ENCODE data around the gene DNAAF8. TPM values are rescaled to one million over a fixed set of nuclear protein-coding genes. Genes with fewer than 3 reads are reported as not detected.

DNAAF8 gene
- total RNA-seq, 8 experiments from 2014 or later: 0.96 to 9.4 (median 2.3) TPM

DNA sequence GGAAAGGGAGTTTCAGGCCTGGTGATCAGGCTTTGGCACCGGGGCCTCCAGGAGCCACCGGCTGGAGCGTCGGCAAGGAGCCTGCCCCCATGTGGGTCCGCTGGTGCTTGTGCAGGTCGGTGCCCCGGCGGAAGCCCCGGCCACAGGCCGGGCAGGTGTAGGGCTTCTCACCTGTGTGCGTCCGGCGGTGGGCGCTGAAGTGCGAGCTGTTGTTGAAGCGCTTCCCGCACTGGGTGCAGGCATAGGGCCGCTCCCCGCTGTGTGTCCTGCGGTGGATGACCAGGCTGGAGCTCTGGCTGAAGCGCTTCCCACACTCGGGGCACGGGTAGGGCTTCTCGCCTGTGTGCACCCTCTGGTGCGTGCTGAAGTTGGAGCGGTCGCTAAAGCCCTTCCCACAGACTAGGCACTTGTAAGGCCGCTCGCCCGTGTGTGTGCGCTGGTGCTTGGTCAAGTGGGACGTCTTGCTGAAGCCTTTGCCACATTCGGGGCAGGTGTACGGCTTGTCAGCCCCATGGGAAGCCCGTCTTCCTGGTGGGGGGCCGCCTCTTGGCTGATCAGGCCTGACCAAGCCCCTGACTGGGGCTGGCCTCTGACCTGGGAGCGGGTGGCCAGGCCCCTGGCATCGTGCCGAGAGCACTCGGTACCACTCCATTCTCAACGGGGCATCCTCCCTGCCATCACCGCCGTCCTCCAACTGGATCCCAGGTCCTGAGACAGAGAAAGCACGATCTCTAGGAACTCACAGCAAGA, 18.2 kb downstream of the DNAAF8 start:
- peak in 2 of 8 experiments; percentile 18 for ATAC-seq (replicated peaks in 6 of 8)
- 92 to 100% (median 97%) methylated on average over 1 to 7 of the region's 44 CpGs; no CpG with 5 or more reads in 6 of the 10 experiments for WGBS, 10 experiments

DNA sequence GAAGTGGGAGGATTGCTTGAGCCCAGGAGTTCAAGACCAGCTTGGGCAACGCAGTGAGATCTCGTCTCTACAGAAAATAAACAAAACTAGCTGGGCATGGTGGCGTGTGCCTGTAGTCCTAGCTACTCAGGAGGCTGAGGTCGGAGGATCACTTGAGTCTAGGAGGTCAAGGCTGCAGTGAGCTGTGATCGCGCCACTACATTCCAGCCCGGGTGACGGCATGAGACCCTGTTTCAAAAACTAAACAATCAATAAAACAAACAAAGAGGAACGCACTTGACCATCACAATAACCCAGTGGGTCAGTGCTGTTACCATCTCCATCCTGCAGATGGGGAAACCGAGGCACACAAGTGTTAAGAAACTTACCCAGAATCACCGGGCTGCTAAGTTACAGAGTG, 18.9 kb downstream of the DNAAF8 start:
- H3K27ac ChIP-seq: no peak overlapping the region
- 79 to 100% (median 90%) methylated on average over 1 to 10 of the region's 11 CpGs; no CpG with 5 or more reads in 2 of the 10 experiments for WGBS, 10 experiments
- H3K4me1 ChIP-seq (replicated peaks in 1 of 2): no peaks in the 10 kb centered on the region
- ATAC-seq (replicated peaks in 6 of 8): no peak
- H3K4me3 ChIP-seq: no peak overlapping the region
- in situ Hi-C loops (cut with MboI; ENCODE audit: low pct_unique_long_range_greater_than_20kb in 2 of 9, low sequenced_read_pairs in 9 of 9, unreplicated experiment in 9 of 9): no loop called here

More for the DNA sequence above, 18.2 kb downstream of the DNAAF8 start:
- Histone ChIP-seq H3K27ac (no peak overlapping the region), H3K4me3 (no peak overlapping the region), H3K4me1 (replicated peaks in 1 of 2) (no peaks in the 10 kb centered on the region)
- in situ Hi-C loops (cut with MboI; ENCODE audit: low pct_unique_long_range_greater_than_20kb in 2 of 9, low sequenced_read_pairs in 9 of 9, unreplicated experiment in 9 of 9): no loop called here

DNA sequence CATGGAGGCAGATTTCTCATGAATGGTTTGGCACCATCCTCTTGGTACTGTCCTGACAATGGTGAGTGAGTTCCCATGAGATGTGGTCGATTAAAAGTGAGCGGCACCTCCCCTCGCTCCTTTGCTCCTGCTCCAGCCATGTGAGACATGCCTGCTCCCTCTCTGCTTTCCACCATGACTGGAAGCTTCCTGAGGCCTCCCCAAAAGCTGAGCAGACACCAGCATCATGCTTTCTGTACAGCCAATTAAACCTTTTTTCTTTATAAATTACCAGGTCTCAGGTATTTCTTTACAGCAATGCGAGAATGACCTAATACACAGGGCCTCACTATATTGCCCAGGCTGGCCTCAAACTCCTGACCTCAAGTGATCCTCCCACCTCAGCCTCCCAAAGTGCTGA, 20.5 kb downstream of the DNAAF8 start:
- 100% methylated on average over 1 to 3 of the region's 4 CpGs; no CpG with 5 or more reads in 5 of the 10 experiments for WGBS, 10 experiments
- no peak overlapping the region for H3K27ac ChIP-seq

DNA sequence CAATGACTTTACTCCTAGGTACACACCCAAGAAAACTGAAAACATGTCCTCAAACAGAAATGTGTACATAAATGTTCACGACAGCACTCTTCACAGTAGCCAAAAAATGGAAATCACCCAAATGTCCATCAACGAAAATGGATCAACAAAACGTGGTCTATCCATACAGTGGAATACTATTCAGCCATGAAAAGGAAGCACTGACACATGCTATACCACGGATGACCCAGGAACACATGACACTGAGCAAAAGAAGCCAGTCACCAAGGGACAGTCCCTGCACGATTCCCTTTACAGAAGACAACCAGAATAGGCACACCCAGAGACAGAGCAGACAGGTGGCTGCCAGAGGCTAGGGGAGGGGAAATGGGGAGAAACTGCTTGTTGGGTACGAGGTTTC, 21.4 kb downstream of the DNAAF8 start:
- Histone ChIP-seq H3K4me3 (no peak overlapping the region), H3K4me1 (replicated peaks in 1 of 2) (no peaks in the 10 kb centered on the region), H3K27ac (no peak overlapping the region)
- 83 to 100% (median 93%) methylated on average over 1 to 6 of the region's 6 CpGs; no CpG with 5 or more reads in 1 of the 10 experiments for WGBS, 10 experiments
- in situ Hi-C loops (cut with MboI; ENCODE audit: low pct_unique_long_range_greater_than_20kb in 2 of 9, low sequenced_read_pairs in 9 of 9, unreplicated experiment in 9 of 9): no loop called here
- no peak for ATAC-seq (replicated peaks in 6 of 8)

More for the DNA sequence above, 20.5 kb downstream of the DNAAF8 start:
- Histone ChIP-seq H3K4me1 (replicated peaks in 1 of 2) (no peaks in the 10 kb centered on the region), H3K4me3 (no peak overlapping the region)
- in situ Hi-C loops (cut with MboI; ENCODE audit: low pct_unique_long_range_greater_than_20kb in 2 of 9, low sequenced_read_pairs in 9 of 9, unreplicated experiment in 9 of 9): no loop called here
- ATAC-seq (replicated peaks in 6 of 8): no peak

DNA sequence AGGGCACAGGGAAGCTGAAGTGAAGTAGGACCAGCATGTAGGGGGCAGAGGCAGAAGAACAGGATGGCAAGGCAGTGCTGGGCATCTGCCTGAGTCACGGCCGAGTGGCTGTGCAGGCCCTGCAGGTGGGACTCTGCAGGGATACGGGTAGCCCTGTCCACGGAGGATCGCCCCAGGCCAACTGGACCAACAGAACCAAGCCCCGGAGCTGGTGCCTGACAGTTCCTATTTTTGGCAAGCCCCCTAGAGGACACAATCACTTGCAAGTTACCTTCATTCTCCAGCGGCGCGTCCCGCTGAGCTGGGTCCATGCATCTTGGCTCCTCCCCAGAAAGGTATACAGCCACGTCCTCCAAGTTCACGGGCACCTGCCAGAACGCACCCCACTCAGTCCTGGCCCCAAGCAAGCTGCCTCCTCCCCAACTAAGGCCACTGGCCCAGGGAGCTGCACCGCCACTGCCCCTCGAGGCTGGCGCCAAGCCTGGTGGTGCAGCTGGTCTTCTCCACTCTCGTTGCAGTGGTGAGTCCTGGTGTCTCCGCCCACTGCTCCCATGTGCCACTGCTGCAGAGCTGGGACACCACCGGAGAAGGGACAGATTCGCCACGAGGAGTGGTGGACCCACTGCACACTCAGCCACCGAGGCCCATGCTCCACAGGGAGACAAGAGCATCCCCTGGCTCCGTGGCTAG, 26.0 kb downstream of the DNAAF8 start:
- H3K4me1 ChIP-seq (replicated peaks in 1 of 2): no peaks in the 10 kb centered on the region
- no peak for ATAC-seq (replicated peaks in 6 of 8)
- no peak overlapping the region for H3K27ac ChIP-seq
- in situ Hi-C loops (cut with MboI; ENCODE audit: low pct_unique_long_range_greater_than_20kb in 2 of 9, low sequenced_read_pairs in 9 of 9, unreplicated experiment in 9 of 9): no loop called here
- H3K4me3 ChIP-seq: no peak overlapping the region
- WGBS, 10 experiments: 97 to 100% (median 98%) methylated on average over 1 to 11 of the region's 23 CpGs; no CpG with 5 or more reads in 7 of the 10 experiments

DNA sequence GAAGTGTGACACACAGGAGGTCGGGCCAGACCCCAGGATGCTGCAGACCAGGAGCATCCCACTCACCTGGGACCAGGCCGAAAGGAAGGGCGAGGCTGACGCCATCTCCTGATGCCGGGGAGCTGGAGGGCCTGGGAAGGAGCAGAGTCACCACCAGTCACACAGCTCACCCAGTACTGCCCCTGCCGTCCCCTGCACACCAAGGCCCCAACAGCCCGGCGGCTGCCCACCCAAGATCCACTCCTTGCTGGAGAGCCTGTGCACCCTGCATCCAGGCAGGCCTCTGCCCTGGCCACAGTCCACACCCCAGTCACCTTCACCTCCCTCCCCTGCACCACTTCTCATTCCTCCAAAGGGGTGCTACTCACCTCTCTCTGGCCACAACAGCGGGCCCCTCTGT, 27.9 kb downstream of the DNAAF8 start:
- Histone ChIP-seq H3K27ac (no peak overlapping the region), H3K4me3 (no peak overlapping the region), H3K4me1 (replicated peaks in 1 of 2) (peaks cover 5 to 7% of the 10 kb centered on the region in 2 donors)
- ATAC-seq (replicated peaks in 6 of 8): no peak
- 40 to 100% (median 100%) methylated on average over 1 of the region's 9 CpGs; no CpG with 5 or more reads in 6 of the 10 experiments for WGBS, 10 experiments
- in situ Hi-C loops (cut with MboI; ENCODE audit: low pct_unique_long_range_greater_than_20kb in 2 of 9, low sequenced_read_pairs in 9 of 9, unreplicated experiment in 9 of 9): no loop called here

DNA sequence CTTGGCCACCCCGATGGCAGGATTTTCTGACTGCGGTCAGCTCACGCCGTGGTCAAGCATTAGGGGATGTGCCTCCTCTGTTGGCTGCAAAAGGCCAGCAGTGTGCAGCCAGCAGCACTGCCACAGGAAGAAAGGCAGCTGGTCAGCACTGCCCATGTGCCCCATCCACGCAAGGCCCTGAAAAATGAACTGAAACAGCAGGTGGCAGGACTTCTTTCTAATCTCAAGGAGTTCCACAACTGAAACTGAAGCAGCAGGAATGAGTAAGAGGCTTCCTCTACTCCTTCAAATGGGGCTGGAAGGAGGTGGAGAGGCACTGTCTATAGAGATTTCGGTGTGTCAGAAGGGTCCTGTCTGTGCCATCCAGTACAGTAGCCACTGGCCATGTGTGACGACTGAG, 29.5 kb downstream of the DNAAF8 start:
- peaks cover 7 to 8% of the 10 kb centered on the region in 2 donors for H3K4me1 ChIP-seq (replicated peaks in 1 of 2)
- WGBS, 10 experiments: 83 to 100% (median 90%) methylated on average over 1 to 6 of the region's 7 CpGs; no CpG with 5 or more reads in 3 of the 10 experiments
- in situ Hi-C loops (cut with MboI; ENCODE audit: low pct_unique_long_range_greater_than_20kb in 2 of 9, low sequenced_read_pairs in 9 of 9, unreplicated experiment in 9 of 9): no loop called here
- no peak overlapping the region for H3K27ac ChIP-seq
- no peak overlapping the region for H3K4me3 ChIP-seq
- no peak for ATAC-seq (replicated peaks in 6 of 8)

DNA sequence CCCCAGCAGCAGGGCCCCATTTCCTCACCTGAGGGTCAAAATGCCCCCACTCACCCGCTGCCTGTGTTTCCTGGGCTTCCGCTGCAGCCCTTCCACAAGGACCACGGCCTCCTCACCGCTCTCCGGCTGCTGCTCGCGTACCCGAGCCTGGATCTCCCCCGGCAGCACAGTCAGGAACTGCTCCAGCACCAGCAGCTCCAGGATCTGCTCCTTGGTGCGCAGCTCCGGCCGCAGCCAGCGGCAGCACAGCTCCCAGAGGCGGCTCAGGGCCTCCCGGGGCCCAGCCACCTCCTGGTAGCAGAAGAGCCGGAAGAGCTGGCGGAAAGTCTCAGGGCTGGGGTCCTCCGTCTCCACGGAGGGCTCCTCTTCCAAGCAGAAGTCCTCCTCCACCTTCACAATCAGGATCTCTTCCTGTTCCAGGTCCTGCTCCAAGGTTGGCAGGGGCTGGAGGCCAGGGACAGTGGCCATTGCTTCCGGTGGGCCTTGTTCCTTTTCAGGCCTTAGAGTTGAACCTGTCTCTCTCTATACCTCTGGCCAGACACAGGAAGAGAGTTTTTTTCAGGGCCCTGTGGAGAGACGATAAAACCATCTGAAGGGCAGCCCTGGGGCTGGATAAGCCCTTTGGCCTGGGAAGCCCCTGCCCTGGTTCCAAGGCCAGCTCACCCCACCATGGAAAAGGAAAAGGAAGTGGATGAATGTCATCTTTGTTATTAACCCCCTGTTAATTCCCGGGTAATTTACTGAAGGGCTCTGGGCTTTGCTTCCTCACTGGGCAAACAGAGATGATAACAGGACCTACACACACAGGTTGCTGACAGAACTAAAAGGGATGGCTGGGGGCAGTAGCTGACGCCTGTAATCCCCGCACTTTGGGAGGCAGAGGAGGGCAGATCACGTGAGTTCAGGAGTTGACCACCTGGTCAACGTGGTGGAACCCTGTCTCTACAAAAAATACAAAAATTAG, 31.5 kb downstream of the DNAAF8 start:
- 0 to 93% (median 50%) methylated on average over 1 to 17 of the region's 26 CpGs; no CpG with 5 or more reads in 1 of the 10 experiments for WGBS, 10 experiments
- H3K27ac ChIP-seq: peak overlapping the region in 1 of 2 donors; percentile 52

DNA sequence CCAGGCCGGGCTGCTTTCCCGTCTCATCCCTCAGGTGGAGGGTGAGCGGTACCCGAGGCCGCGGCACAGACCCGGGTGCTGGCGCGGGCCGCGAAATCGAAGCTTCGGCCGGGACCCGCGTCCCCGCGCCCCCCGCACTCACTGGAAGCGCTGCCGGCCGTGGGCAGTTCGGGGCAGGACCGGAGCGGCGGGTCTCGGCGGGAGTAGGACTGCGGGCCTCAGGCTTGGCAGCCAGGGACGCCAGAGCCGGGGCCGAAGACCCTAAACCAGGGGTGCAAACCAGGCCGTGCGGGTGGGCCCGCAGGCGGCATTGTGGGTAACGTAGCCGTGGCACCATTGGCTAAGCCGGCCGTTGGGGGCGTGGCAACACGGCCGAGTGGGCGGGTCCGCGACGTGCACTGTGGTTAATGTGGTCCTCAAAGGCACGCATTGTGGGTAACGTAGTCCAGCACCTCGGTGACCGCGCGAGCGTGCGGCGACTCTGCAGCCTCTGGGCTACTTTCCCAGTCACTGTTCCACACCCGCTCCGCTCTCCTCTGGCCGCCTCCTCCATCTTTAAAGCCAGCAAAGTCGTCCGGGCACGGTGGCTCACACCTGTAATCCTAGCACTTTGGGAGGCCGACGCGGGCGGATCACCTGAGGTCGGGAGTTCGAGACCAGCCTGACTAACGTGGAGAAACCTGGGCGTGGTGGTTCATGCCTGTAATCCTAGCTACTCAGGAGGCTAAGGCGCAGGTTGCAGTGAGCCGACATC, 32.7 kb downstream of the DNAAF8 start, which contains the start of gene ZNF500:
Gene ZNF500, minus strand, starts transcription at position 288 of the 754 bp plus-strand sequence. CDS start 1,184 bp downstream, outside the sequence.
- WGBS, 10 experiments: 6 to 100% (median 36%) methylated on average over 1 to 25 of the region's 72 CpGs; no CpG with 5 or more reads in 2 of the 10 experiments
- in situ Hi-C loops (cut with MboI; ENCODE audit: low pct_unique_long_range_greater_than_20kb in 2 of 9, low sequenced_read_pairs in 9 of 9, unreplicated experiment in 9 of 9): no loop called here
- peak; percentile 84 to 93 (median 91) for ATAC-seq (replicated peaks in 6 of 8)
- H3K4me3 ChIP-seq: peak within 1 kb of the TSS; percentile 74 to 95 (median 92)
- peak within 1 kb of the TSS; percentile 52 to 81 for H3K27ac ChIP-seq
- H3K4me1 ChIP-seq (replicated peaks in 1 of 2): peaks cover 7 to 12% of the 10 kb centered on the region in 2 donors

More for the DNA sequence above, 31.5 kb downstream of the DNAAF8 start:
- ATAC-seq (replicated peaks in 6 of 8): no peak
- Histone ChIP-seq H3K4me1 (replicated peaks in 1 of 2) (peaks cover 7 to 12% of the 10 kb centered on the region in 2 donors), H3K4me3 (peak overlapping the region; percentile 74 to 95 (median 92))
- in situ Hi-C loops (cut with MboI; ENCODE audit: low pct_unique_long_range_greater_than_20kb in 2 of 9, low sequenced_read_pairs in 9 of 9, unreplicated experiment in 9 of 9): no loop called here

DNA sequence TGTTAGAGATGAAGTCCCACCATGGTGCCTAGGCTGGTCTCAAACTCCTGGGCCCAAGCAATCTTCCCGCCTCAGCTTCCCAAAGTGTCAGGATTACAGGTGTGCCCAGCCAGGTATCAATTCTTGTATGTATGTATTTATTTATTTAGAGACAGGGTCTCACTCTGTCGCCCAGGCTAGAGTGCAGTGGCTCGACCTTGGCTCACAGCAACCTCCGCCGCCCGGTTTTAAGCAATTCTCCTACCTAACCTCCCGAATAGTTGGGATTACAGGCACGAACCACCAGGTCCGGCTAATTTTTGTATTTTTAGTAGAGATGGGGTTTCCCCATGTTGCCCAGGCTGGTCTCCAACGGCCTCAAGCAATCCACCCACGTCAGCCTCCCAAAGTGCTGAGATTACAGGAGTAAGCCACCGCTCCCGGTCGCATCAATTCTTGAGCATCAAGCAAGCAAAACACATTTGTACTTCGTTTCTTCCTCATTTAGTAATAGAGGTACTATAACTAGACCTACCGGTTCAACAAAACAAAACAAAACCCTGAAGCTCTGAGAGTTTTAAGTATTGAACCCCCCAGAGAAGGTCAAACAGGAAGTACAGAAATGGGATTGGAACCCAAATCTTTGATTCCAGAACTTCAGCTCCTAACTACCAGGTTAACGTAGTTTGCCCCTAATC, 33.7 kb downstream of the DNAAF8 start:
- H3K4me3 ChIP-seq: peak overlapping the region; percentile 34 to 44 (median 37)
- ATAC-seq (replicated peaks in 6 of 8): peak in 2 of 8 experiments; percentile 1 to 2
- H3K4me1 ChIP-seq (replicated peaks in 1 of 2): peaks cover 7 to 12% of the 10 kb centered on the region in 2 donors
- WGBS, 10 experiments: 20 to 79% (median 50%) methylated on average over 1 to 11 of the region's 17 CpGs
- in situ Hi-C loops (cut with MboI; ENCODE audit: low pct_unique_long_range_greater_than_20kb in 2 of 9, low sequenced_read_pairs in 9 of 9, unreplicated experiment in 9 of 9): no loop called here
- H3K27ac ChIP-seq: peak overlapping the region in 1 of 2 donors; percentile 66

DNA sequence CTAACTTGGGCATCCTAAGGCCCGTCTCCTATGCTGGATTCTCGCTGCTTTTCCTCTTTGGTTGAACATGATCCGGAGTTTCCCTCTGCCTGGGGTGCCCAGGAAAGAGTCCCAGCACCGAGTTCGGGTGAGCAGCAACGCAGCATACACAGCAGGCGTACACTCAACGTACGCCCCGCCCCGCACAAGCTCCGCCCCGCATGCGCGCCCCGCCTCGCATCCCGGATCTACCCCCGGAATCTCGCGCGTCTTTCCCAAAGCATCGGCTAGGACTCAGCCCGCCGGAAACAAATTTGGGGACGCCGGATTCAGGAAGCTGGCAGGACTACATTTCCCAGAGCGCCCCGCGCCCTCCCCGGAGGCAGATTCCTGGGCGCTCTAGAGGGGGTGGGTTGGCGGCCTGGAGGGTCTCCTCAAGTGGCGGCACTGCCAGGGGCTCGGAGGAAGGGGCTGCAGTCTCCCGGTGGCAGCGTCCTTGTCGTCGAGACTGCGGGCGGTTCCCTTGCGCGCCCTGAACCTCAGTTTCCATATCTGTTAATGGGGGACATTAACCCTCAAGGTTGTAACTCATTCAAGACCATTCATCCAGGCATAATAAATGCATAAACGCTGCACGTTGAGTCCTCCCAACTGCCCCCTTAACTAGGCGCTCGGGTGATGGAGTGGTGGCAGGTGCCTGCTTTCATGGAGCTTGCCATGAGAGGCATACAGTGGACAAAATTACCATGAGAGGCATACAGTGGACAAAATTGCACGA, 34.4 kb downstream of the DNAAF8 start:
- H3K4me3 ChIP-seq: peak overlapping the region; percentile 34 to 44 (median 37)
- in situ Hi-C loops (cut with MboI; ENCODE audit: low pct_unique_long_range_greater_than_20kb in 2 of 9, low sequenced_read_pairs in 9 of 9, unreplicated experiment in 9 of 9): no loop called here
- peaks cover 7 to 12% of the 10 kb centered on the region in 2 donors for H3K4me1 ChIP-seq (replicated peaks in 1 of 2)
- ATAC-seq (replicated peaks in 6 of 8): peak; percentile 77 to 87 (median 84)
- WGBS, 10 experiments: 0 to 50% (median 23%) methylated on average over 1 to 12 of the region's 48 CpGs; no CpG with 5 or more reads in 2 of the 10 experiments
- peak overlapping the region; percentile 34 to 74 for H3K27ac ChIP-seq
